Mucosa of descending colon (tissue), 3 donors: ENCODE data around the gene LDLRAD4. TPM values are rescaled to one million over a fixed set of nuclear protein-coding genes. Genes with fewer than 3 reads are reported as not detected.

ENCODE experiments used
- ATAC-seq: fragments of 200-7000 bp; cut with Tn5 transposase; one replicate; pipeline ENCODE4 v1.9.1; 2020; ENCODE audit warnings: mild to moderate bottlenecking, moderate library complexity
- DNase-seq, 3 donors: peaks; one replicate each; pipeline ENCODE4 v3.0.0-alpha.2; 2020
- H3K36me3 ChIP-seq: fragments of 200-600 bp; one replicate; pipeline ENCODE4 v1.8.0; 2021; ENCODE audit warnings: low read depth, mild to moderate bottlenecking
- H3K4me1 ChIP-seq: fragments of 200-600 bp; one replicate; pipeline ENCODE4 v1.8.0; 2021; ENCODE audit warnings: low read depth, mild to moderate bottlenecking
- H3K4me3 ChIP-seq: fragments of 200-600 bp; one replicate; pipeline ENCODE4 v1.8.0; 2021; ENCODE audit warnings: mild to moderate bottlenecking
- H3K9me3 ChIP-seq: fragments of 200-600 bp; one replicate; pipeline ENCODE4 v1.8.0; 2021; ENCODE audit warnings: mild to moderate bottlenecking
- intact Hi-C, 2 donors: fragments of 100-400 bp; cut with DNase I in 1 of 2; cut with micrococcal nuclease in 1 of 2; formaldehyde crosslinking; loops; one replicate each; pipeline versions ENCODE4 v1.11.0 to v1.11.1; 2022; cut with DNase I, micrococcal nuclease
- total RNA-seq, 3 donors: library from RNA; stranded (reverse); fragmentation: NEBNext Ultra II Directional in 2 of 3; extraction: Animal tissue kit (Norgen Biotek cat#: 25700) in 2 of 3; gene quantifications; one replicate each; pipeline versions ENCODE4 v1.2.1 to v1.2.4, GENCODE V29; 2021 to 2023
- TF ChIP-seq, protein P1 (sequence below): fragments of 200-600 bp; IDR thresholded peaks from one replicate; pipeline ENCODE4 v1.8.0; 2022; ENCODE audit warnings: antibody characterized with exemption, mild to moderate bottlenecking
- donor health status: DM: no; HTN: no; CAD: no; lungs with moderate emphysema.
- donor health status: DM: no; HTN: no; CAD: no.
- donor health status: DM: no; HTN: yes; CAD: no.

The LDLRAD4 gene
- total RNA-seq, 3 donors from 2014 or later, result 36.8 to 41.0 (median 37.4) TPM

DNA sequence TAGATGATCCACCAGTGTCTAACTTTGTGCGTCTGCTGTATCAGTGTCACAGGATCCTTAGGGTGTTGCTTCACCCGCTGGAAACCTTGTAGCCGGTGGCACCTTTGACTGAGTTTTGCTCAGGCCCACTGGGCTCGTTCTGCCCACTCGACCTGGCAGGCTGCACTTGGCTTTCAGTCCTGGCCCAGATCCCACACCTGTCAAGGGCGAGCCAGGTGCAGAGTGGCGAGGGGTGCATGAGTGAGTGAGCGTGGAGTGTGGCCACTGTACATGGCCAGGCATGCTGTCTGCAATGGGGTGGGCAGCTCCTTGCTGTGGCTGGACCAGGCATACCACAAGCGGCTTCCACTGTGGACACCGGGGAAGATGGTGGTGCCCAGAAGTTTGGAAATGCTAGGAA is 328.8 kb downstream of the LDLRAD4 start:
- TF ChIP-seq, protein P1, sequence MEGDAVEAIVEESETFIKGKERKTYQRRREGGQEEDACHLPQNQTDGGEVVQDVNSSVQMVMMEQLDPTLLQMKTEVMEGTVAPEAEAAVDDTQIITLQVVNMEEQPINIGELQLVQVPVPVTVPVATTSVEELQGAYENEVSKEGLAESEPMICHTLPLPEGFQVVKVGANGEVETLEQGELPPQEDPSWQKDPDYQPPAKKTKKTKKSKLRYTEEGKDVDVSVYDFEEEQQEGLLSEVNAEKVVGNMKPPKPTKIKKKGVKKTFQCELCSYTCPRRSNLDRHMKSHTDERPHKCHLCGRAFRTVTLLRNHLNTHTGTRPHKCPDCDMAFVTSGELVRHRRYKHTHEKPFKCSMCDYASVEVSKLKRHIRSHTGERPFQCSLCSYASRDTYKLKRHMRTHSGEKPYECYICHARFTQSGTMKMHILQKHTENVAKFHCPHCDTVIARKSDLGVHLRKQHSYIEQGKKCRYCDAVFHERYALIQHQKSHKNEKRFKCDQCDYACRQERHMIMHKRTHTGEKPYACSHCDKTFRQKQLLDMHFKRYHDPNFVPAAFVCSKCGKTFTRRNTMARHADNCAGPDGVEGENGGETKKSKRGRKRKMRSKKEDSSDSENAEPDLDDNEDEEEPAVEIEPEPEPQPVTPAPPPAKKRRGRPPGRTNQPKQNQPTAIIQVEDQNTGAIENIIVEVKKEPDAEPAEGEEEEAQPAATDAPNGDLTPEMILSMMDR, result no peak
- no peak for DNase-seq
- intact Hi-C loops, result no loop called here
- Histone ChIP-seq H3K9me3 (no peaks in the 10 kb centered on the region), H3K4me3 (no peak overlapping the region), H3K36me3 (no peaks in the 10 kb centered on the region), H3K4me1 (peaks cover 4% of the 10 kb centered on the region)
- no peak for ATAC-seq

GRCh38 chr18:13548106-13548819 is 329.7 kb downstream of the LDLRAD4 start:
- Histone ChIP-seq H3K4me1 (no peaks in the 10 kb centered on the region), H3K36me3 (no peaks in the 10 kb centered on the region), H3K4me3 (no peak overlapping the region), H3K9me3 (no peaks in the 10 kb centered on the region)
- TF ChIP-seq, protein P1, result no peak
- intact Hi-C loops, result no loop called here
- DNase-seq (peak in 1 of 3 donors; percentile 46), ATAC-seq (no peak)

DNA sequence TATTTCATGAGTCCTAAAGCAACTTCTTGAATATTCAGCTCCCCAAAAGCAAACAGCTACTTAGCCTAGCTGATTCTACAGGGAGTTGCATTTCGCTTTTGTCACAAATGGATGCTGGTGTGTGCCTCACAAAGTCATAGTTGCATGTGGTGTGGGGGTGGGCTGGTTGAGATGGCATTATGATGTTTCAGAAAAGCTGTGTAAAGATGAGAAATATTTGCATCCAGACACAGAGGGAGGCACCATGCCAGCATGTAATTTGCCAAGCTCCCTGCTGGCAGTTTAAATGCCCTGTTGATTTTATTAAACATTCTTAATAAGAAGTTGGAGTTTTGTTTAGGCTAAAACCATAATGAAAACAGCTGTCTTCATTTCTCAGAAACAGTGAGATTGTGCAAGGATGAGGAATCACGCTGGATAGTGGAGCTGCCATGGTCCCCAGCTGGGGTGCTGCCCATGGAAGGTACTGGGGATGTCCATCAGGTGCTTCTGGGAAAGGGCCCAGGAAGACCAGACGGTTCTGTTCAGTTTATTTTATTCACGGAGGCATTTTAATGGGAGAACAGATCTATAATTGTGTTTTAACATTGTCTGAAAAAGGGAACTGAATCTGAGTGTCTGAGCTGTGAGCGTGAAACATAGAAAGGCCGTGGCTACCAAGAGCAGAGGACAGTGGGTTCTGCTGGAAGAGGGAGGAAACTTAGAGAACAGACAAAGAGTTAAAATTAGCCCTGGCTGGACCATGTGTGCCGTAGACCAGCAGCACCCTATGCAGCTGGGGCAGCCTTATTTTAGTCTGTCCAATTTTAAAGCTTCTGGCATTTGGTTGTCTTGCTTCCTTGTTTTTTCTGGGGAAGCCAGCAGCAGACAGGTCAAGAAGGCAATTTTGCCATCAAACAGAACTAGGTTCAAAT is 330.7 kb downstream of the LDLRAD4 start:
- no peak overlapping the region for H3K4me3 ChIP-seq
- no peaks in the 10 kb centered on the region for H3K36me3 ChIP-seq
- DNase-seq (no peak), ATAC-seq (peak; percentile 22)
- no peaks in the 10 kb centered on the region for H3K9me3 ChIP-seq
- TF ChIP-seq, protein P1, result no peak
- intact Hi-C loops, result no loop called here
- no peaks in the 10 kb centered on the region for H3K4me1 ChIP-seq

DNA sequence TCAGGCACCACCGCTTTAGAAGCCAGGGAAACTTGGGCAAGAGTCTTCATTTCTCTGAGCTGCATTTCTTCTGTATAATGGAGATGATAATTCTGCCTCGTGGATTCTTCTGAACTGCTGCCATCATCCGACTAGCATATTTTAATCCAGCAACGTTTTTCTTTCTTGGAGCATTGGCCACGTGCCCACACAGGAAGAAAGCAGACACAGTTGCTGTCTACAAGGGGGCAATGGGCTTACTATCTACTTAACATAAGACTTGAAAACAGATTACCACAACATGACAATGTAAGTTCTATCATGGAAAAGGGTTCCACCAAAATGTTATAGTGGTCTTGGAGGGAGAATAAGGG is 331.3 kb downstream of the LDLRAD4 start:
- Histone ChIP-seq H3K4me3 (no peak overlapping the region), H3K36me3 (no peaks in the 10 kb centered on the region), H3K4me1 (no peaks in the 10 kb centered on the region), H3K9me3 (no peaks in the 10 kb centered on the region)
- no peak for ATAC-seq
- no peak for DNase-seq
- intact Hi-C loops, result no loop called here
- TF ChIP-seq, protein P1, result no peak

DNA sequence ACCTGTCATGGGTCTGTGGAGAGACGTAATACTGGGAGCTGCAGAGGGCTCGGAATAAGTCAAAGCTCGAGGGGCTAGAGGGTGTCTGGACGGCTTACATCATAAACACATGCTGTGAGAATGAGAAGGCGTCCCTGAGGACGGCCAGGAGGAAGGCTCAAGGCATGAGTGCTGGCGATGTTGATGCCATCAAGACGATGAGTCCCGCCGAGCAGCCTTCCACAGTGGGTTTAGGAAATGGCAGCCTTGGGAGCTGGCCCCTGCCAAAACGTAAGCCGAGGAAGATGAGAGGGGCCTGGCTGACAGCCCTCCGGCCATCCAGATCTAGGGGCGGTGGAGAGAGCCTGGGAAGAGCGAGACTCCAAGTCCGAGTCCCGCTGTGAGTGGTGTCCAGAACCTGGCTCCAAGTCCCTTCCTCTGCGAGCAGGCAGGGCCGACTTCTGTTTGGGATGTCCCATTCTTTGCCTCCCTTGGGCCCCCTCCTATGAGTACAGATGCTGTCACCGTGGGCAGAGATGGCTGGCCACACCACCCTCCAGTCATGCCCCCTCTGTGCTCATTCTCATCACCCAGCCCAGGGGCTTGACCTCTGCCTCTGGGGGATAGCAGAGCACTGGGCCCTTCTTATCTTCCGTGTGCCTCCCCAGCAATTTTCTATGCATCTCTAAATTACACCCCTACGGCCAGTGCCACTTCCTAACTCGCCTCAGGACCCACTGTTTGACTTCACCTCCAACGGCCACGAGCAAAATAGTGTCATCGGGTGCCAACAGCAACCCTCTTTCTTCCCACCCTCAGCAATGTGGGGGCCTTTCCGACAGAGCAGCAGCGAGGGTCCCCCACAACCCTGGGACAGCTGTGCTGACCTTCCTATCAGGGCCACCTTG is 332.1 kb downstream of the LDLRAD4 start:
- Histone ChIP-seq H3K36me3 (no peaks in the 10 kb centered on the region), H3K4me3 (no peak overlapping the region), H3K4me1 (no peaks in the 10 kb centered on the region), H3K9me3 (no peaks in the 10 kb centered on the region)
- TF ChIP-seq, protein P1, result no peak
- DNase-seq (no peak), ATAC-seq (no peak)
- intact Hi-C loops, result no loop called here
